GM21786 (cell line): ENCODE results near the gene OTOL1.

Experiments
- ATAC-seq: cut with Tn5 transposase; IDR thresholded peaks from one replicate; pipeline ENCODE4 v1.9.1; 2021; ENCODE audit not compliant: unreplicated experiment

OTOL1 gene

GRCh38 chr3:161540594-161540993, 44.0 kb downstream of the OTOL1 start:
- peak; percentile 80 for ATAC-seq

- no peak for ATAC-seq
These were observed 49.2 kb downstream of the OTOL1 start for GRCh38 chr3:161545824-161546223.

DNA sequence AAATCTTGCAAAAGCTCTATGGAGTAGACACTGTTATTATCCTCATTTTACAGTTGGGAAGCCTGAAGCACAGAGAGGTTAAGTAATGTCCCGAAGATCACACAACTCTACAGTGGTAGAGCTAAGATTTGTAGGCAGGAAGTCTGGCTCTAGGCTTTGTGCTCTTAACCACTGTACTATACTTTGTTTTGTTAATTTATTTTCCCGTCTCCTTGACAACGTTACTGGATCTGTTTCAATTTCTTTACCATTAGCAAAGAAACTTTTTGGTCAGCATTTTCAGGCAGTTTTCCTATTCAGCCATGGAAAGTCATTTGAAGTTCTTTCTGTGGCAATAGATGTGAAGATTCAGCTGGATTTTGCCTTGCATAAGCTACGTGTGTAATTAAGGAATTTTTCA, 51.7 kb downstream of the OTOL1 start:
- ATAC-seq, result no peak

GRCh38 chr3:161549261-161549660, 52.7 kb downstream of the OTOL1 start:
- no peak for ATAC-seq

GRCh38 chr3:161550491-161551195, 54.0 kb downstream of the OTOL1 start:
- ATAC-seq, result no peak

DNA sequence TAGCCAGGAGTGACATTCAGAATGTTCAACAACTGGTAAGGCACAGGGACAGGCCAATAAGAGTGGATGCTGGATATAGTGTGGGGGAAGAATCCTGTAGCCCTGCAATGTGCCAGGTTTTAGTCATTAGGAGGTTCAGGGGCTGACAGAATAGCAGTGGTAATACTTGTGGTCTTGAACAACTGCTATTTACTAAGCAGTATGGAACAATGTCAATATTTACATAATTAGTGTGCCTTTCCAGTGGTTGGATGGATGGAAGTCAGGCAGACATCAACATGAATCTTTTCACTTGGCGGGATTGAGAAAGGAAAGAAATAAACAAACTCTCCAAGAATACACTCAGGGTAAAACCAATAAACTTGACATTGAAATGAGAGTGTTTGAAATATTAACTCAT, 55.1 kb downstream of the OTOL1 start:
- no peak for ATAC-seq

DNA sequence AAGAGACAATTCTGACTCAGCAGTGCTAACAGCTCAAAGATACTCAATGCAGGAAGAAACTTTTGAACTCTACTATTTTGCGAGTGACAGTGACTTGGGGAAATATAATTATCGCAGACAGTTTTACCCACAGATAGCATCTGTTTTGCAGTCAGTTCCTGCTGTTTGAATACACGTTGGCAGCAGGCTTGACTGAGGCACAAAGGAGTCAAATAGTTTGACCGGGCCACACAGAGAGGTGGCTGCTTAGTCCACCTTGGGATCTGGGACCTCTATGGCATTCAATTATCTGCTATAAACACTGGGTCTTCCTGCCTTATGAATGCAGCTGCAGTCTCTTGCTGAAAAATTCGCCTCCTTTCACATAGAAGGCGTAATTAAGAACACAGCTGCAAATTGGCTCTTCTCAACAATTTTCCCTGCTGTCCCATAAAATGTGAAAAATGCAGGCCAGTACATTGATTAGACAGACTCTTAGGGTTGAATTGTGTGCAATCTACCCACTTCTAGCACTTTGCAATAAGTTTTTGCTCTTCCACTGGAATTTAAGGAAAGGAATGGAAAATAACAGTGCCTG, 56.5 kb downstream of the OTOL1 start:
- no peak for ATAC-seq
